ENCODE measurements around the gene HOXD3.

- no peak for TF ChIP-seq CTCF (IDR thresholded peaks at IDR 0.05 in 2 of 3, conservative IDR thresholded peaks at IDR 0.05 in 1 of 3; ENCODE audit: insufficient read depth in 2 of 3, low read depth in 1 of 3, low read length in 3 of 3)
- TF ChIP-seq ZNF121 (CRISPR knock-in tag; conservative IDR thresholded peaks at IDR 0.05) = no peak
- TF ChIP-seq JUN (IDR thresholded peaks at IDR 0.05; ENCODE audit: borderline replicate concordance, low read depth, low read length) = no peak
- TF ChIP-seq JUN (CRISPR knock-in tag; IDR thresholded peaks at IDR 0.05; ENCODE audit: borderline replicate concordance) = no peak
- no peak for TF ChIP-seq CHCHD3 (CRISPR knock-in tag; IDR thresholded peaks at IDR 0.05)
- no peak for TF ChIP-seq MAX (CRISPR knock-in tag; IDR thresholded peaks at IDR 0.05)
- TF ChIP-seq MYBL2 (IDR thresholded peaks at IDR 0.05; ENCODE audit: low read depth) = no peak
- TF ChIP-seq MYBL2 (CRISPR knock-in tag; IDR thresholded peaks at IDR 0.05; ENCODE audit: borderline replicate concordance) = no peak
- TF ChIP-seq MAFG (tag; conservative IDR thresholded peaks at IDR 0.05) = no peak
- no peak for TF ChIP-seq ATF2 (CRISPR knock-in tag; IDR thresholded peaks at IDR 0.05)
- TF ChIP-seq TSC22D4 (tag; IDR thresholded peaks at IDR 0.05) = no peak
- TF ChIP-seq POLR2A (conservative IDR thresholded peaks at IDR 0.05) = no peak
- TF ChIP-seq ZFPM2 (CRISPR knock-in tag; IDR thresholded peaks at IDR 0.05) = no peak
- no peak for TF ChIP-seq REST (IDR thresholded peaks at IDR 0.05; ENCODE audit: borderline replicate concordance)
- no peak for TF ChIP-seq REST (CRISPR knock-in tag; IDR thresholded peaks at IDR 0.05; ENCODE audit: low read depth)
- TF ChIP-seq ATF6 (CRISPR knock-in tag; IDR thresholded peaks at IDR 0.05) = no peak
- no peak for TF ChIP-seq HDAC6 (IDR thresholded peaks at IDR 0.05; ENCODE audit: low read depth, low read length)
These were observed 39.8 kb upstream of the HOXD3 start for GRCh38 chr2:176117162-176117822.

Measured in K562 (cell line).